IMR-90 (cell line): Measurements from ENCODE around the gene EYS. TPM values are rescaled to one million over a fixed set of nuclear protein-coding genes. Genes with fewer than 3 reads are reported as not detected.

Source experiments
- ATAC-seq: fragments of 200-7000 bp; cut with Tn5 transposase; 2 replicates; pipeline ENCODE4 v1.9.1; 2020; ENCODE audit warnings: low read depth, mild to moderate bottlenecking, moderate library complexity
- BruUV-seq: library from RNA; stranded (reverse); fragments of 400-500 nt; replicated peaks from 2 replicates; lab custom pipeline; 2021; lab: Mats Ljungman, UMichigan
- CTCF ChIA-PET: fragments of 300-600 bp; formaldehyde crosslinking; extraction: SDS; loops from one replicate; lab custom pipeline; 2021; ENCODE audit warnings: antibody characterized with exemption; lab: Yijun Ruan, JAX
- POLR2A ChIA-PET: fragments of 300-600 bp; sonication (Branson Sonifier 250); formaldehyde crosslinking; loops from one replicate; lab custom pipeline; 2022; ENCODE audit warnings: antibody characterized with exemption; ENCODE audit not compliant: unreplicated experiment; lab: Charles Lee
- DNase-seq: peaks from one replicate; pipeline ENCODE4 v3.0.0; 2013
- H2AFZ ChIP-seq: replicated peaks from 2 replicates; pipeline ENCODE3; 2013; ENCODE audit warnings: low read length, mild to moderate bottlenecking; ENCODE audit not compliant: poor library complexity
- H2AK5ac ChIP-seq: 2 replicates; pipeline ENCODE4 v1.6.1; 2013; ENCODE audit warnings: low read depth, low read length, inconsistent platforms
- H2AK9ac ChIP-seq: replicated peaks from 2 replicates; pipeline ENCODE3; 2013; ENCODE audit warnings: mild to moderate bottlenecking, low read depth, low read length, moderate library complexity; ENCODE audit not compliant: poor library complexity
- H2BK120ac ChIP-seq: 2 replicates; pipeline ENCODE4 v1.6.1; 2013; ENCODE audit warnings: low read depth, low read length, inconsistent platforms
- H2BK15ac ChIP-seq: 3 replicates; pipeline ENCODE4 v1.6.1; 2013; ENCODE audit warnings: low read depth, low read length, inconsistent platforms
- H2BK20ac ChIP-seq: 2 replicates; pipeline ENCODE4 v1.6.1; 2013; ENCODE audit warnings: low read depth, mild to moderate bottlenecking, inconsistent platforms, low read length, moderate library complexity
- H2BK5ac ChIP-seq: 2 replicates; pipeline ENCODE4 v1.6.1; 2013; ENCODE audit warnings: mild to moderate bottlenecking, low read depth, low read length, inconsistent platforms; ENCODE audit not compliant: poor library complexity, severe bottlenecking
- H3K14ac ChIP-seq: replicated peaks from 2 replicates; pipeline ENCODE4 v1.6.1; 2013; ENCODE audit warnings: low read depth, low read length, inconsistent platforms
- H3K18ac ChIP-seq: 2 replicates; pipeline ENCODE4 v1.6.1; 2013; ENCODE audit warnings: low read depth, low read length, control low read depth
- H3K23ac ChIP-seq: 2 replicates; pipeline ENCODE4 v1.6.1; 2013; ENCODE audit warnings: low read depth, low read length, inconsistent platforms
- H3K27ac ChIP-seq: 2 replicates; pipeline ENCODE4 v1.5.1; 2013; ENCODE audit warnings: mild to moderate bottlenecking, control low read depth, low read length; ENCODE audit not compliant: insufficient read depth
- H3K27me3 ChIP-seq: 2 replicates; pipeline ENCODE4 v1.6.1; 2013; ENCODE audit warnings: low read length; ENCODE audit not compliant: control insufficient read depth, insufficient read depth
- H3K36me3 ChIP-seq: 2 replicates; pipeline ENCODE4 v1.6.1; 2013; ENCODE audit warnings: low read length, mixed read lengths; ENCODE audit not compliant: control insufficient read depth, insufficient read depth
- H3K4ac ChIP-seq: 2 replicates; pipeline ENCODE4 v1.6.1; 2013; ENCODE audit warnings: low read depth, low read length, inconsistent platforms
- H3K4me1 ChIP-seq: 2 replicates; pipeline ENCODE4 v1.6.1; 2013; ENCODE audit warnings: low read length, mixed read lengths; ENCODE audit not compliant: control insufficient read depth, insufficient read depth
- H3K4me2 ChIP-seq: 2 replicates; pipeline ENCODE4 v1.6.1; 2013; ENCODE audit warnings: low read depth, mild to moderate bottlenecking, control low read depth, low read length, moderate library complexity
- H3K4me3 ChIP-seq: 2 replicates; pipeline ENCODE4 v1.5.1; 2013; ENCODE audit warnings: low read depth, mild to moderate bottlenecking, control low read depth, low read length, moderate library complexity; ENCODE audit not compliant: insufficient read depth
- H3K56ac ChIP-seq: 2 replicates; pipeline ENCODE4 v1.6.1; 2013; ENCODE audit warnings: low read length, inconsistent platforms; ENCODE audit not compliant: insufficient read depth; ENCODE audit errors: extremely low read depth
- H3K79me1 ChIP-seq, 2 experiments: 2 replicates each; pipeline ENCODE4 v1.6.1; 2013; ENCODE audit warnings: low read length in 2 of 2, inconsistent platforms in 1 of 2, low read depth in 1 of 2
- H3K9ac ChIP-seq: 2 replicates; pipeline ENCODE4 v1.6.1; 2013; ENCODE audit warnings: low read depth, low read length, control low read depth
- H3K9me1 ChIP-seq: 2 replicates; pipeline ENCODE4 v1.6.1; 2013; ENCODE audit warnings: low read length, inconsistent platforms; ENCODE audit not compliant: insufficient read depth
- H3K9me3 ChIP-seq: 2 replicates; pipeline ENCODE4 v1.6.1; 2013; ENCODE audit warnings: low read length; ENCODE audit not compliant: control insufficient read depth, insufficient read depth
- H4K20me1 ChIP-seq: 2 replicates; pipeline ENCODE4 v1.6.1; 2013; ENCODE audit warnings: low read length, inconsistent platforms; ENCODE audit not compliant: insufficient read depth
- H4K5ac ChIP-seq: 2 replicates; pipeline ENCODE4 v1.6.1; 2013; ENCODE audit warnings: mild to moderate bottlenecking, low read depth, low read length, control low read depth
- H4K8ac ChIP-seq, 2 experiments: 2 replicates each; pipeline ENCODE4 v1.6.1; 2013; ENCODE audit warnings: low read depth in 2 of 2, low read length in 2 of 2, control low read depth in 1 of 2, inconsistent platforms in 1 of 2
- H4K91ac ChIP-seq: 2 replicates; pipeline ENCODE4 v1.6.1; 2013; ENCODE audit warnings: low read depth, low read length, inconsistent platforms; ENCODE audit not compliant: insufficient read depth
- BHLHE40 ChIP-seq: fragments of 150-350 bp; IDR thresholded peaks from 2 replicates; pipeline ENCODE4 v1.6.1; 2016; ENCODE audit warnings: mild to moderate bottlenecking, low read depth, low read length
- FOS ChIP-seq: fragments of 150-350 bp; IDR thresholded peaks from 2 replicates; pipeline ENCODE4 v1.6.1; 2016; ENCODE audit warnings: low read depth, low read length
- MAZ ChIP-seq: IDR thresholded peaks from 2 replicates; pipeline ENCODE4 v1.6.1; 2012; ENCODE audit warnings: low read depth, mild to moderate bottlenecking, low read length, improper control_type of control experiment, moderate library complexity, borderline replicate concordance
- MXI1 ChIP-seq: IDR thresholded peaks from 2 replicates; pipeline ENCODE4 v1.6.1; 2012; ENCODE audit warnings: low read depth, mild to moderate bottlenecking, low read length, moderate library complexity, borderline replicate concordance
- RAD21 ChIP-seq: IDR thresholded peaks from 2 replicates; pipeline ENCODE4 v1.6.1; 2012; ENCODE audit warnings: low read length, improper control_type of control experiment
- RFX5 ChIP-seq: IDR thresholded peaks from 2 replicates; pipeline ENCODE4 v1.8.0; 2012; ENCODE audit warnings: low read depth, mild to moderate bottlenecking, low read length, moderate library complexity
- WGBS, 2 experiments: methylation state at CpG; one replicate each; pipeline versions ENCODE4 v1.1.5 to v1.1.7; 2013; ENCODE audit warnings: missing lambda C conversion rate in 2 of 2; ENCODE audit not compliant: insufficient read length in 1 of 2; ENCODE audit errors: extremely low coverage in 2 of 2; 5-methylcytosine and 5-hydroxymethylcytosine counted together
- dilution Hi-C: fragments of 300-500 bp; cut with HindIII; formaldehyde crosslinking; loops from one replicate; pipeline ENCODE4 v1.14.3; 2018; ENCODE audit warnings: low sequenced_read_pairs; ENCODE audit not compliant: unreplicated experiment
- in situ Hi-C: fragments of 300-500 bp; cut with MboI; formaldehyde crosslinking; loops from 3 replicates; pipeline ENCODE4 v1.14.3; 2019; ENCODE audit warnings: low sequenced_read_pairs, inconsistent platforms, mixed read lengths
- intact Hi-C: fragments of 100-400 bp; cut with micrococcal nuclease; formaldehyde crosslinking; loops from 2 replicates; pipeline ENCODE4 v1.10.0; 2022
- polyA plus RNA-seq, 3 experiments: library from polyadenylated mRNA; depleted of rRNA; stranded (reverse); fragments of >200 nt; gene quantifications; 2 replicates each; pipeline ENCODE4 v1.2.3, GENCODE V29; 2012; ENCODE audit warnings: low replicate concordance in 1 of 3
- total RNA-seq: library from RNA; depleted of rRNA; stranded (reverse); fragments of >200 nt; gene quantifications from 2 replicates; pipeline ENCODE4 v1.2.3, GENCODE V29; 2012
- TF ChIP-seq, protein P1 (sequence below): fragments of 150-350 bp; IDR thresholded peaks from 2 replicates; pipeline ENCODE4 v1.6.1; 2017; ENCODE audit warnings: mild to moderate bottlenecking, antibody characterized with exemption, low read length, low read depth
- TF ChIP-seq, protein P2 (sequence below): conservative IDR thresholded peaks from 2 replicates; pipeline ENCODE4 v1.5.1; 2012; ENCODE audit warnings: mild to moderate bottlenecking, low read depth, low read length, improper control_type of control experiment

The EYS gene
- total and polyA plus RNA-seq, 2 of the 4 experiments (the other 2 are of a cell fraction), result under 0.01 TPM; not detected in 1

DNA sequence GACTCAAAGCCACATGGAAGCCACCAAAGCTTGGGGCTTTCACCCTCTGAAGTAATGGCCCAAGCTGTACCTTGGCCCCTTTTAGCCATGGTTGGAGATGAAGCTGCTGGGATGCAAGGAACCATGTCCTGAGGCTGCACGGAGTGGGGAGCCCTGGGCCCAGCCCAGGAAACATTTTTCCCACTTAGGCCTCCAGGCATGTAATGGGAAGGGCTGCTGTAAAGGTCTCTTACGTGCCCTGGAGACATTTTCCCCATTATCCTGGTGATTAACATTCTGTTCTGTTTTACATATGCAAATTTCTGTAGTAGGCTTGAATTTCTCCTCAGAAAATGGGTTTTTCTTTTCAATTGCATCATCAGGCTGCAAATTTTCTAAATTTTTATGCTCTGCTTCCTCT is 558.2 kb downstream of the EYS start:
- 0 out of 2 replicates have a peak, but pooled peaks cover 3% of the 10 kb centered on the region for H3K9me3 ChIP-seq
- in situ Hi-C loops (no loop called here), intact Hi-C loops (no loop called here), dilution Hi-C loops (no loop called here)
- H3K23ac ChIP-seq, result no peak overlapping the region
- H4K20me1 ChIP-seq, result no peaks in the 10 kb centered on the region
- no peaks in the 10 kb centered on the region for H3K4me1 ChIP-seq
- no TSS peak for BruUV-seq
- no peak overlapping the region for H3K27ac ChIP-seq
- H3K14ac ChIP-seq, result no peak overlapping the region
- no peak overlapping the region for H3K56ac ChIP-seq
- H2BK20ac ChIP-seq, result no peak overlapping the region
- WGBS, 2 experiments, result no CpG with 5 or more reads among the region's 2 CpGs
- H3K36me3 ChIP-seq, result no peaks in the 10 kb centered on the region
- no peak overlapping the region for H2BK15ac ChIP-seq
- ATAC-seq (no peak), DNase-seq (no peak)
- no peak overlapping the region for H2AK9ac ChIP-seq
- ChIA-PET POLR2A (no interaction called here), CTCF (no interaction called here)
- H3K4me3 ChIP-seq, result no peak overlapping the region
- TF ChIP-seq MAZ (no peak), FOS (no peak), MXI1 (no peak), RAD21 (no peak), RFX5 (no peak), BHLHE40 (no peak)
- TF ChIP-seq, protein P1, sequence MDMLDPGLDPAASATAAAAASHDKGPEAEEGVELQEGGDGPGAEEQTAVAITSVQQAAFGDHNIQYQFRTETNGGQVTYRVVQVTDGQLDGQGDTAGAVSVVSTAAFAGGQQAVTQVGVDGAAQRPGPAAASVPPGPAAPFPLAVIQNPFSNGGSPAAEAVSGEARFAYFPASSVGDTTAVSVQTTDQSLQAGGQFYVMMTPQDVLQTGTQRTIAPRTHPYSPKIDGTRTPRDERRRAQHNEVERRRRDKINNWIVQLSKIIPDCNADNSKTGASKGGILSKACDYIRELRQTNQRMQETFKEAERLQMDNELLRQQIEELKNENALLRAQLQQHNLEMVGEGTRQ, result no peak
- TF ChIP-seq, protein P2, sequence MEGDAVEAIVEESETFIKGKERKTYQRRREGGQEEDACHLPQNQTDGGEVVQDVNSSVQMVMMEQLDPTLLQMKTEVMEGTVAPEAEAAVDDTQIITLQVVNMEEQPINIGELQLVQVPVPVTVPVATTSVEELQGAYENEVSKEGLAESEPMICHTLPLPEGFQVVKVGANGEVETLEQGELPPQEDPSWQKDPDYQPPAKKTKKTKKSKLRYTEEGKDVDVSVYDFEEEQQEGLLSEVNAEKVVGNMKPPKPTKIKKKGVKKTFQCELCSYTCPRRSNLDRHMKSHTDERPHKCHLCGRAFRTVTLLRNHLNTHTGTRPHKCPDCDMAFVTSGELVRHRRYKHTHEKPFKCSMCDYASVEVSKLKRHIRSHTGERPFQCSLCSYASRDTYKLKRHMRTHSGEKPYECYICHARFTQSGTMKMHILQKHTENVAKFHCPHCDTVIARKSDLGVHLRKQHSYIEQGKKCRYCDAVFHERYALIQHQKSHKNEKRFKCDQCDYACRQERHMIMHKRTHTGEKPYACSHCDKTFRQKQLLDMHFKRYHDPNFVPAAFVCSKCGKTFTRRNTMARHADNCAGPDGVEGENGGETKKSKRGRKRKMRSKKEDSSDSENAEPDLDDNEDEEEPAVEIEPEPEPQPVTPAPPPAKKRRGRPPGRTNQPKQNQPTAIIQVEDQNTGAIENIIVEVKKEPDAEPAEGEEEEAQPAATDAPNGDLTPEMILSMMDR, result no peak
- no peak overlapping the region for H2AK5ac ChIP-seq
- H3K18ac ChIP-seq, result no peak overlapping the region
- H3K9ac ChIP-seq, result no peak overlapping the region
- H2BK120ac ChIP-seq, result no peak overlapping the region
- H3K9me1 ChIP-seq, result no peaks in the 10 kb centered on the region
- no peaks in the 10 kb centered on the region for H3K79me1 ChIP-seq
- no peak overlapping the region for H3K4me2 ChIP-seq
- no peak overlapping the region for H4K5ac ChIP-seq
- H3K27me3 ChIP-seq, result no peaks in the 10 kb centered on the region
- H4K91ac ChIP-seq, result no peak overlapping the region
- H2BK5ac ChIP-seq, result no peak overlapping the region
- no peak overlapping the region for H3K4ac ChIP-seq
- H4K8ac ChIP-seq, result no peak overlapping the region
- H2AFZ ChIP-seq, result no peak overlapping the region
